SW 1271 (cell line): ENCODE data around the gene CRYZL1.

Experiments used
- DNase-seq, 2 experiments: peaks; one replicate each; lab custom pipeline; 2025; lab: John Stamatoyannopoulos, UW

CRYZL1 gene

GRCh38 chr21:33560965-33561364 is 80.6 kb downstream of the CRYZL1 start:
- no peak for DNase-seq

- DNase-seq: no peak
Observed at GRCh38 chr21:33559813-33560212, 81.7 kb downstream of the CRYZL1 start.

GRCh38 chr21:33558777-33559421 is 82.6 kb downstream of the CRYZL1 start:
- no peak for DNase-seq

GRCh38 chr21:33557447-33557846 is 84.1 kb downstream of the CRYZL1 start:
- DNase-seq: no peak

- DNase-seq: no peak
Observed at GRCh38 chr21:33554982-33555344, 86.6 kb downstream of the CRYZL1 start.

- no peak for DNase-seq
Observed at GRCh38 chr21:33554236-33554981, 87.1 kb downstream of the CRYZL1 start.

GRCh38 chr21:33552999-33553598 is 88.4 kb downstream of the CRYZL1 start:
- DNase-seq: no peak

- no peak for DNase-seq
Observed at GRCh38 chr21:33552093-33552998, 89.2 kb downstream of the CRYZL1 start.

- DNase-seq: no peak
Observed at GRCh38 chr21:33551664-33552063, 89.9 kb downstream of the CRYZL1 start.

- DNase-seq: no peak
Observed at GRCh38 chr21:33550772-33551660, 90.5 kb downstream of the CRYZL1 start.

- no peak for DNase-seq
Observed at GRCh38 chr21:33549848-33550771, 91.4 kb downstream of the CRYZL1 start.

- DNase-seq: no peak
Observed at GRCh38 chr21:33546086-33546485, 95.5 kb downstream of the CRYZL1 start.

- no peak for DNase-seq
Observed at GRCh38 chr21:33544451-33545195, 96.9 kb downstream of the CRYZL1 start.

GRCh38 chr21:33543505-33544129 is 97.9 kb downstream of the CRYZL1 start:
- no peak for DNase-seq

- DNase-seq: peak; percentile 91 to 94
Observed at GRCh38 chr21:33542640-33543504, 98.7 kb downstream of the CRYZL1 start, which contains the start of gene SON. SON (plus strand) TSS chr21:33543038; CDS start chr21:33543093, 55 bp downstream.

GRCh38 chr21:33541756-33542639 is 99.5 kb downstream of the CRYZL1 start, which contains the start of gene GART:
GART (minus strand) TSS chr21:33542117; CDS start chr21:33539315, 2,802 bp downstream.
- DNase-seq: peak; percentile 27 to 55
